Neural cell (in vitro differentiated cells): Measurements from ENCODE around the gene STX19.

Source experiments
- CTCF ChIP-seq: fragments of 450-650 bp; IDR thresholded peaks from 2 replicates; pipeline ENCODE4 v1.5.1; 2014; ENCODE audit warnings: antibody characterized with exemption, mild to moderate bottlenecking, moderate library complexity; ENCODE audit not compliant: poor library complexity, severe bottlenecking
- EP300 ChIP-seq: fragments of 450-650 bp; conservative IDR thresholded peaks from 2 replicates; pipeline ENCODE4 v1.6.1; 2014; ENCODE audit warnings: antibody characterized with exemption, mild to moderate bottlenecking, moderate library complexity; ENCODE audit not compliant: poor library complexity, severe bottlenecking
- EZH2 ChIP-seq: fragments of 200-600, 300-800 bp; shearing (Covaris generic), sonication (generic); IDR thresholded peaks from 2 replicates; pipeline ENCODE4 v1.6.1; 2014; ENCODE audit warnings: antibody characterized with exemption, low read length, borderline replicate concordance, mild to moderate bottlenecking; ENCODE audit not compliant: insufficient read depth, poor library complexity, severe bottlenecking
- POLR2AphosphoS5 ChIP-seq: IDR thresholded peaks from 2 replicates; pipeline ENCODE4 v1.6.1; 2012
- RAD21 ChIP-seq: fragments of 450-650 bp; conservative IDR thresholded peaks from 2 replicates; pipeline ENCODE4 v1.6.1; 2014; ENCODE audit warnings: antibody characterized with exemption, mild to moderate bottlenecking, moderate library complexity
- TAF1 ChIP-seq: IDR thresholded peaks from 2 replicates; pipeline ENCODE4 v1.6.1; 2012; ENCODE audit warnings: low read depth

- TF ChIP-seq RAD21 (no peak), CTCF (no peak), POLR2AphosphoS5 (no peak), EZH2 (no peak), TAF1 (no peak), EP300 (no peak)
Observed at GRCh38 chr3:94070341-94070911, 42.0 kb upstream of the STX19 start.
